GM18873 (cell line): Measurements from ENCODE around the gene SLC6A6.

Experiments
- ATAC-seq: cut with Tn5 transposase; IDR thresholded peaks from one replicate; pipeline ENCODE4 v1.9.1; 2021; ENCODE audit warnings: mild to moderate bottlenecking, moderate library complexity, moderate number of reproducible peaks; ENCODE audit not compliant: unreplicated experiment, low FRiP score

The SLC6A6 gene

GRCh38 chr3:14532691-14533456 lies 130.5 kb downstream of the SLC6A6 start:
- ATAC-seq, result no peak

- ATAC-seq, result no peak
These were observed 131.1 kb downstream of the SLC6A6 start for GRCh38 chr3:14533457-14533958.

GRCh38 chr3:14534516-14535191 lies 132.2 kb downstream of the SLC6A6 start:
- ATAC-seq, result no peak

GRCh38 chr3:14535616-14536015 lies 133.2 kb downstream of the SLC6A6 start:
- no peak for ATAC-seq

- ATAC-seq, result no peak
These were observed 133.8 kb downstream of the SLC6A6 start for GRCh38 chr3:14536055-14536815.

- no peak for ATAC-seq
These were observed 134.6 kb downstream of the SLC6A6 start for GRCh38 chr3:14536837-14537589.

- ATAC-seq, result no peak
These were observed 135.4 kb downstream of the SLC6A6 start for GRCh38 chr3:14537590-14538450.

- ATAC-seq, result no peak
These were observed 136.2 kb downstream of the SLC6A6 start for GRCh38 chr3:14538451-14539088.
